CD4-positive, alpha-beta T cell (primary cell): Measurements from ENCODE around the gene ILK. TPM values are rescaled to one million over a fixed set of nuclear protein-coding genes. Genes with fewer than 3 reads are reported as not detected.

ENCODE experiments used
- ATAC-seq: fragments of 200-7000 bp; cut with Tn5 transposase; one replicate; pipeline ENCODE4 v1.10.0; 2022; ENCODE audit warnings: mild to moderate bottlenecking; ENCODE audit not compliant: poor library complexity
- CTCF ChIA-PET: fragments of 350-600 bp; sonication (Branson Sonifier 250); formaldehyde crosslinking; loops from one replicate; lab custom pipeline; 2021; ENCODE audit warnings: antibody characterized with exemption, inconsistent platforms; lab: Charles Lee
- POLR2A ChIA-PET: fragments of 350-600 bp; sonication (Branson Sonifier 250); formaldehyde crosslinking; loops from one replicate; lab custom pipeline; 2021; ENCODE audit warnings: antibody characterized with exemption, inconsistent platforms; lab: Charles Lee
- DNase-seq, 14 experiments: peaks; one replicate each; pipeline ENCODE4 v3.0.0-alpha.2; 2013 to 2020; ENCODE audit warnings: mixed read lengths in 2 of 14
- H3K27ac ChIP-seq, 2 donors: one replicate each; pipeline versions ENCODE4 v1.5.1 to v1.7.0; 2013; ENCODE audit warnings: low read length in 2 of 2, low read depth in 1 of 2, mild to moderate bottlenecking in 1 of 2
- H3K27me3 ChIP-seq, 2 experiments: 1 replicate in 1 of 2; 2 replicates in 1 of 2; pipeline versions ENCODE4 v1.6.1 to v1.7.0; 2013; ENCODE audit warnings: low read length in 2 of 2, control low read depth in 1 of 2, mild to moderate bottlenecking in 1 of 2, moderate library complexity in 1 of 2; ENCODE audit not compliant: insufficient read depth in 2 of 2, control insufficient read depth in 1 of 2
- H3K36me3 ChIP-seq: one replicate; pipeline ENCODE4 v1.6.1; 2013; ENCODE audit warnings: low read length, control low read depth; ENCODE audit not compliant: insufficient read depth
- H3K4me1 ChIP-seq: one replicate; pipeline ENCODE4 v1.6.1; 2013; ENCODE audit warnings: low read length, control low read depth; ENCODE audit not compliant: insufficient read depth
- H3K4me3 ChIP-seq: one replicate; pipeline ENCODE4 v1.5.1; 2013; ENCODE audit warnings: mild to moderate bottlenecking, low read length, moderate library complexity
- H3K9me3 ChIP-seq, 2 experiments: 1 replicate in 1 of 2; 2 replicates in 1 of 2; pipeline versions ENCODE4 v1.6.1 to v1.7.0; 2013; ENCODE audit warnings: low read length in 2 of 2, mild to moderate bottlenecking in 2 of 2, control low read depth in 1 of 2, moderate library complexity in 1 of 2; ENCODE audit not compliant: control insufficient read depth in 1 of 2, insufficient read depth in 1 of 2
- H3K27ac Mint-ChIP-seq: one replicate; pipeline ENCODE4 v1.8.0; 2020; ENCODE audit warnings: mixed read lengths
- H3K27me3 Mint-ChIP-seq: one replicate; pipeline ENCODE4 v1.8.0; 2021; ENCODE audit warnings: mixed read lengths
- H3K36me3 Mint-ChIP-seq: one replicate; pipeline ENCODE4 v1.8.0; 2021; ENCODE audit warnings: low read depth, mixed read lengths
- H3K4me1 Mint-ChIP-seq: one replicate; pipeline ENCODE4 v1.8.0; 2021; ENCODE audit warnings: low read depth, mixed read lengths
- H3K4me3 Mint-ChIP-seq: one replicate; pipeline ENCODE4 v1.8.0; 2020; ENCODE audit warnings: mild to moderate bottlenecking, mixed read lengths
- H3K9me3 Mint-ChIP-seq: one replicate; pipeline ENCODE4 v1.8.0; 2020; ENCODE audit warnings: mixed read lengths
- CTCF ChIP-seq: fragments of 200-600 bp; IDR thresholded peaks from one replicate; pipeline ENCODE4 v1.8.0; 2022; ENCODE audit warnings: antibody characterized with exemption, mild to moderate bottlenecking
- intact Hi-C, 2 experiments: fragments of 100-400 bp; cut with DNase I in 1 of 2; cut with micrococcal nuclease in 1 of 2; formaldehyde crosslinking; loops; one replicate each; pipeline versions ENCODE4 v1.15.1 to v1.9.0; 2023 to 2025; cut with DNase I, micrococcal nuclease
- total RNA-seq, 174 experiments: library from RNA in 2 of 174; stranded (reverse) in 2 of 174; gene quantifications; one replicate each; pipeline ENCODE4 v1.2.3 and lab custom pipeline; 2021 to 2026

Gene ILK
- total RNA-seq, 2 experiments from 2014 or later: 19.2 to 21.0 TPM

GRCh38 chr11:6612213-6613041 is 8.9 kb downstream of the ILK start, which contains the start of gene TAF10:
Gene TAF10, minus strand, starts transcription at chr11:6612216. Its CDS starts 27 bp downstream, at chr11:6612189.
- DNase-seq: peak; percentile 88 to 98 (median 95)
- intact Hi-C loops: loop anchor here (1.0 to 10.0 kb wide), 4 partner anchors 70 to 378 kb away; partner anchors contain the start of genes MRPL17 (in 2 of the 2), APBB1 (in 1 of the 2), CNGA4 (in 1 of the 2) and FHIP1B (in 1 of the 2)
- peak; percentile 86 for ATAC-seq
- Histone ChIP-seq H3K27me3 (no peaks in the 10 kb centered on the region), H3K9me3 (no peaks in the 10 kb centered on the region), H3K36me3 (peaks cover 71% of the 10 kb centered on the region), H3K4me3 (peak within 1 kb of the TSS; percentile 90), H3K4me1 (peaks cover 63% of the 10 kb centered on the region), H3K27ac (peak within 1 kb of the TSS; percentile 96 to 98)
- Mint-ChIP-seq H3K4me3 (peak within 1 kb of the TSS; percentile 92), H3K27me3 (no peaks in the 10 kb centered on the region), H3K4me1 (peaks cover 35% of the 10 kb centered on the region), H3K27ac (no peak within 1 kb of the TSS), H3K9me3 (no peaks in the 10 kb centered on the region), H3K36me3 (peaks cover 48% of the 10 kb centered on the region)
- TF ChIP-seq CTCF: peak; percentile 47
- CTCF ChIA-PET: interaction anchor here (0.8 to 2.3 kb wide), 9 partner anchors 8 to 129 kb away, joined by 3 to 21 read pairs (median 5); partner anchors contain the start of genes ILK and MRPL17
- POLR2A ChIA-PET: interaction anchor here (0.6 to 4.4 kb wide), 30 partner anchors 9 to 222 kb away, joined by 3 to 134 read pairs (median 6); partner anchors contain the start of genes APBB1, ARFIP2, DCHS1 and ILK

GRCh38 chr11:6613496-6613895 is 9.9 kb downstream of the ILK start:
- H3K27ac ChIP-seq: peak overlapping the region in 1 of 2 donors; percentile 98
- no peak overlapping the region for H3K4me3 ChIP-seq
- no peak for ATAC-seq

More at GRCh38 chr11:6613496-6613895, 9.9 kb downstream of the ILK start:
- intact Hi-C loops: loop anchor here (2.0 to 10.0 kb wide), 3 partner anchors 69 to 379 kb away; partner anchors contain the start of genes APBB1 (in 1 of the 2), CNGA4 (in 1 of the 2), FHIP1B (in 1 of the 2) and MRPL17 (in 1 of the 2)
- H3K27me3 Mint-ChIP-seq: no peaks in the 10 kb centered on the region
- DNase-seq: no peak
- H3K4me3 Mint-ChIP-seq: no peak overlapping the region
- peaks cover 61% of the 10 kb centered on the region for H3K36me3 ChIP-seq
- ChIA-PET CTCF (interaction anchor here (1.3 to 2.3 kb wide), 3 partner anchors 9 to 70 kb away, joined by 4 to 21 read pairs (median 13); partner anchors contain the start of genes ILK and MRPL17), POLR2A (interaction anchor here (0.9 to 4.4 kb wide), 10 partner anchors 8 to 133 kb away, joined by 3 to 134 read pairs (median 18); partner anchors contain the start of genes ARFIP2, ILK, MRPL17 and RRP8)
- H3K9me3 ChIP-seq: no peaks in the 10 kb centered on the region
- TF ChIP-seq CTCF: no peak
- H3K27me3 ChIP-seq: no peaks in the 10 kb centered on the region
- H3K9me3 Mint-ChIP-seq: no peaks in the 10 kb centered on the region
- peaks cover 63% of the 10 kb centered on the region for H3K4me1 ChIP-seq
- H3K27ac Mint-ChIP-seq: no peak overlapping the region
- peaks cover 28% of the 10 kb centered on the region for H3K4me1 Mint-ChIP-seq
- peaks cover 39% of the 10 kb centered on the region for H3K36me3 Mint-ChIP-seq
